ENCODE data around the gene OPCML. TPM values are rescaled to one million over a fixed set of nuclear protein-coding genes. Genes with fewer than 3 reads are reported as not detected.
A peak's percentile ranks its signal among the peaks of the same experiment; 100 is the strongest.

OPCML gene
- total and polyA plus RNA-seq, 2 experiments from 2014 or later: 1.2 to 4.4 TPM

GRCh38 chr11:132839236-132839945 is 692.9 kb downstream of the OPCML start:
- no peak overlapping the region for H3K27ac ChIP-seq (ENCODE audit: low read depth)
- Mint-ChIP-seq H3K4me1 (peaks cover 30% of the 10 kb centered on the region), H3K36me3 (ENCODE audit: low read depth) (no peaks in the 10 kb centered on the region), H3K9me3 (no peaks in the 10 kb centered on the region), H3K27me3 (ENCODE audit: insufficient read depth, low read depth, poor library complexity) (peaks cover 6% of the 10 kb centered on the region), H3K27ac (peak overlapping the region; percentile 75), H3K4me3 (no peak overlapping the region)
- H3K4me1 ChIP-seq (ENCODE audit: insufficient read depth): peaks cover 16% of the 10 kb centered on the region
- no peaks in the 10 kb centered on the region for H4K20me1 ChIP-seq (replicated peaks; ENCODE audit: insufficient read depth)
- no peaks in the 10 kb centered on the region; the same call in 1 of the 2 replicates for H3K9me2 ChIP-seq (ENCODE audit: insufficient read depth)
- H3K4me2 ChIP-seq: peak overlapping the region; percentile 6; the same call in 1 of the 2 replicates
- no peak for TF ChIP-seq ETS1 (IDR thresholded peaks at IDR 0.05)
- TF ChIP-seq CTCF (conservative IDR thresholded peaks at IDR 0.05; ENCODE audit: low read depth in 2 of 2): no peak
- no peak for TF ChIP-seq EZH2phosphoT487 (IDR thresholded peaks at IDR 0.05; ENCODE audit: unreplicated experiment)
- no peak for TF ChIP-seq STAT1 (IDR thresholded peaks at IDR 0.05; ENCODE audit: unreplicated experiment)
- TF ChIP-seq ZNF462 (CRISPR knock-in tag; IDR thresholded peaks at IDR 0.05): no peak
- TF ChIP-seq REST (IDR thresholded peaks at IDR 0.05; ENCODE audit: unreplicated experiment): no peak
- no peak for TF ChIP-seq ZNF114 (CRISPR knock-in tag; IDR thresholded peaks at IDR 0.05)
- no peak for TF ChIP-seq ZNF331 (CRISPR knock-in tag; IDR thresholded peaks at IDR 0.05; ENCODE audit: low read depth)
- TF ChIP-seq NANOG (IDR thresholded peaks at IDR 0.05; ENCODE audit: borderline replicate concordance): no peak
- no peak for TF ChIP-seq POLR2AphosphoS5 (IDR thresholded peaks at IDR 0.05; ENCODE audit: low read depth)
- no peak for TF ChIP-seq JUNB (IDR thresholded peaks at IDR 0.05; ENCODE audit: unreplicated experiment)
- no peak for TF ChIP-seq EZH2 (IDR thresholded peaks at IDR 0.05; ENCODE audit: low read depth, unreplicated experiment)
- no peak for TF ChIP-seq CREB1 (CRISPR knock-in tag; IDR thresholded peaks at IDR 0.05; ENCODE audit: low read depth)
- H3K79me2 ChIP-seq (replicated peaks; ENCODE audit: insufficient read depth): no peaks in the 10 kb centered on the region
- no peak for ATAC-seq
- H3F3A ChIP-seq (replicated peaks; ENCODE audit: low read depth): no peaks in the 10 kb centered on the region
- H2AFZ ChIP-seq: peak overlapping the region; percentile 57; the same call in 1 of the 2 replicates
- H3K27me3 ChIP-seq (ENCODE audit: insufficient read depth): no peaks in the 10 kb centered on the region
- no peak overlapping the region for H3K4me3 ChIP-seq
- H3K36me3 ChIP-seq (ENCODE audit: insufficient read depth): no peaks in the 10 kb centered on the region
- DNase-seq (ENCODE audit: low spot score): no peak

All from GM23338 (cell line).